ENCODE data around the gene OPN1LW. TPM values are rescaled to one million over a fixed set of nuclear protein-coding genes. Genes with fewer than 3 reads are reported as not detected.

OPN1LW gene
- total RNA-seq, 1 experiment from 2014 or later = not detected

DNA sequence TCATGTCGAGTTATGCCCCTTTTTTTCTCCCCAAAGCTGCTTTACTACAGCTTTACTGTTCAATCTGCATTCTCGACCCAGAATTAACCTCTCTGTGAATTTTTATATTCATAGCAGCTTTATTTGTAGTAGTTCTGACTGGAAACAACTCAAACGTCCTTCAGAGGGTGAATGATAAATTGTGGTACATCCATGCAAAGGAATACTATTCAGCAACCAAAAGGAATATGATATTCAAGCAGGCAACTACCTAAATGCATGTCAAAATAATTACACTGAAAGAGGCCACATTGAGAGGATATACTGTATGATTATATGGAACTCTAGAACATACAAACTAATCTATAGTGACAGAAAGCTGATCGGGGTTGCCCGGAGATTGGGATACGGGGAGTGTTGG is 26.5 kb upstream of the OPN1LW start:
- Histone ChIP-seq H3K27ac (ENCODE audit: low read depth, low read length) (no peak overlapping the region), H3K4me1 (ENCODE audit: control insufficient read depth in 1 of 2, insufficient read depth in 2 of 2, low read length in 2 of 2) (peaks cover 2 to 9% of the 10 kb centered on the region in 2 experiments; a peak in 1 of 4 replicates), H3K27me3 (ENCODE audit: insufficient read depth, low read length) (no peaks in the 10 kb centered on the region), H3K79me2 (ENCODE audit: insufficient read depth, low read length) (no peaks in the 10 kb centered on the region), H3K36me3 (ENCODE audit: control insufficient read depth in 1 of 2, insufficient read depth in 2 of 2, low read length in 2 of 2) (no peaks in the 10 kb centered on the region), H3K9ac (ENCODE audit: low read length) (no peak overlapping the region), H4K20me1 (ENCODE audit: insufficient read depth) (no peaks in the 10 kb centered on the region), H2AFZ (ENCODE audit: low read depth, low read length, poor library complexity, severe bottlenecking) (no peak overlapping the region), H3K4me3 (replicated peaks in 1 of 2; ENCODE audit: low read depth in 1 of 2, low read length in 2 of 2) (no peak overlapping the region), H3K9me3 (ENCODE audit: control insufficient read depth in 1 of 2, insufficient read depth in 1 of 2, low read depth in 1 of 2, low read length in 2 of 2) (no peaks in the 10 kb centered on the region), H3K9me2 (ENCODE audit: insufficient read depth) (no peaks in the 10 kb centered on the region), H3K4me2 (ENCODE audit: low read length) (no peak overlapping the region)
- ATAC-seq (no peak), DNase-seq (ENCODE audit: low read depth, low spot score) (no peak)
- no peak for TF ChIP-seq EZH2 (IDR thresholded peaks at IDR 0.05)
- no peak for TF ChIP-seq EGR1 (IDR thresholded peaks at IDR 0.05; ENCODE audit: low read depth)
- TF ChIP-seq EZH2phosphoT487 (IDR thresholded peaks at IDR 0.05; ENCODE audit: borderline replicate concordance) = no peak
- no peak for TF ChIP-seq ZFX (IDR thresholded peaks at IDR 0.05)
- no TSS peak for BruUV-seq (replicated peaks)
- POLR2A ChIA-PET = no interaction called here
- CTCF ChIA-PET = no interaction called here
- RAD21 ChIA-PET (ENCODE audit: low non-redundant PET in 1 of 2, low total read pairs in 2 of 2, uncharacterized antibody in 2 of 2, unreplicated experiment in 2 of 2) = no interaction called here
- intact Hi-C loops (cut with micrococcal nuclease) = no loop called here

DNA sequence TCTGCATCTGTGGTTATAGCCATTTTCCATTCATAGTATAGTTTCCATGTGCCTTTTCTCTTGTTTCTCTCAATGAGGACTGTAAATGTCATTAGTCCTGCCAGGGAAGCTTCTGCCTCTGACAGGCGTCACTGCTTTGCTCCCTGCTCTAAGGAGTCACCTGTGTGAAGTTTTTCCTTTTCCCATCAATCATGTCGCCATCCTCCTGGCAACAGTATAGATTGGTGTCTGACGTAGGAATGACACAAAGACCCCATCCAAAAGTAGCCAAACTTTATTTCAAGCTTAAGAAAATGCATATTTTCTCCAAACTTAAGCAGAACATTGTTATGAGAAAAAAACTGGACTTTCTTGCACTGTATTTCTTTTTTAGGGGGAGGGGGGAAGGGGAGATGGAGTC is 23.5 kb upstream of the OPN1LW start:
- Histone ChIP-seq H3K9me2 (ENCODE audit: insufficient read depth) (no peaks in the 10 kb centered on the region), H2AFZ (ENCODE audit: low read depth, low read length, poor library complexity, severe bottlenecking) (no peak overlapping the region), H3K4me2 (ENCODE audit: low read length) (no peak overlapping the region), H3K27me3 (ENCODE audit: insufficient read depth, low read length) (no peaks in the 10 kb centered on the region), H3K4me1 (ENCODE audit: control insufficient read depth in 1 of 2, insufficient read depth in 2 of 2, low read length in 2 of 2) (peaks cover 7 to 15% of the 10 kb centered on the region in 2 experiments; a peak in 2 of 4 replicates), H4K20me1 (ENCODE audit: insufficient read depth) (no peaks in the 10 kb centered on the region), H3K9ac (ENCODE audit: low read length) (no peak overlapping the region), H3K36me3 (ENCODE audit: control insufficient read depth in 1 of 2, insufficient read depth in 2 of 2, low read length in 2 of 2) (no peaks in the 10 kb centered on the region), H3K27ac (ENCODE audit: low read depth, low read length) (no peak overlapping the region), H3K79me2 (ENCODE audit: insufficient read depth, low read length) (no peaks in the 10 kb centered on the region), H3K9me3 (ENCODE audit: control insufficient read depth in 1 of 2, insufficient read depth in 1 of 2, low read depth in 1 of 2, low read length in 2 of 2) (no peaks in the 10 kb centered on the region), H3K4me3 (replicated peaks in 1 of 2; ENCODE audit: low read depth in 1 of 2, low read length in 2 of 2) (no peak overlapping the region)
- TF ChIP-seq ELF1 (IDR thresholded peaks at IDR 0.05; ENCODE audit: borderline replicate concordance, low read depth) (no peak), ZFX (IDR thresholded peaks at IDR 0.05) (no peak), EZH2phosphoT487 (IDR thresholded peaks at IDR 0.05; ENCODE audit: borderline replicate concordance) (no peak), YY1 (IDR thresholded peaks at IDR 0.05; ENCODE audit: extremely low read depth, insufficient replicate concordance, low read depth, low read length) (no peak), RAD21 (IDR thresholded peaks at IDR 0.05; ENCODE audit: low read depth) (no peak), TCF7L2 (IDR thresholded peaks at IDR 0.05; ENCODE audit: borderline replicate concordance, extremely low read depth, insufficient read depth, insufficient read length) (no peak), SIN3A (IDR thresholded peaks at IDR 0.05; ENCODE audit: low read depth) (no peak), JUND (IDR thresholded peaks at IDR 0.05) (no peak), POLR2A (IDR thresholded peaks at IDR 0.05; ENCODE audit: borderline replicate concordance, extremely low read depth, insufficient read depth, insufficient read length) (no peak), CEBPB (IDR thresholded peaks at IDR 0.05; ENCODE audit: low read depth) (no peak), ZNF274 (IDR thresholded peaks at IDR 0.05; ENCODE audit: low read depth, low read length) (no peak), FOSL1 (IDR thresholded peaks at IDR 0.05; ENCODE audit: low read depth) (no peak), CBX3 (IDR thresholded peaks at IDR 0.05; ENCODE audit: low read depth) (no peak), POLR2AphosphoS5 (IDR thresholded peaks at IDR 0.05; ENCODE audit: low read depth, low read length) (no peak), EGR1 (IDR thresholded peaks at IDR 0.05; ENCODE audit: low read depth) (no peak)
- TF ChIP-seq, protein P1, sequence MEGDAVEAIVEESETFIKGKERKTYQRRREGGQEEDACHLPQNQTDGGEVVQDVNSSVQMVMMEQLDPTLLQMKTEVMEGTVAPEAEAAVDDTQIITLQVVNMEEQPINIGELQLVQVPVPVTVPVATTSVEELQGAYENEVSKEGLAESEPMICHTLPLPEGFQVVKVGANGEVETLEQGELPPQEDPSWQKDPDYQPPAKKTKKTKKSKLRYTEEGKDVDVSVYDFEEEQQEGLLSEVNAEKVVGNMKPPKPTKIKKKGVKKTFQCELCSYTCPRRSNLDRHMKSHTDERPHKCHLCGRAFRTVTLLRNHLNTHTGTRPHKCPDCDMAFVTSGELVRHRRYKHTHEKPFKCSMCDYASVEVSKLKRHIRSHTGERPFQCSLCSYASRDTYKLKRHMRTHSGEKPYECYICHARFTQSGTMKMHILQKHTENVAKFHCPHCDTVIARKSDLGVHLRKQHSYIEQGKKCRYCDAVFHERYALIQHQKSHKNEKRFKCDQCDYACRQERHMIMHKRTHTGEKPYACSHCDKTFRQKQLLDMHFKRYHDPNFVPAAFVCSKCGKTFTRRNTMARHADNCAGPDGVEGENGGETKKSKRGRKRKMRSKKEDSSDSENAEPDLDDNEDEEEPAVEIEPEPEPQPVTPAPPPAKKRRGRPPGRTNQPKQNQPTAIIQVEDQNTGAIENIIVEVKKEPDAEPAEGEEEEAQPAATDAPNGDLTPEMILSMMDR (IDR thresholded peaks at IDR 0.05 in 2 of 3, conservative IDR thresholded peaks at IDR 0.05 in 1 of 3; ENCODE audit: borderline replicate concordance in 1 of 3, insufficient read depth in 1 of 3, low read depth in 2 of 3, low read length in 2 of 3) = no peak
- ChIA-PET CTCF (no interaction called here), POLR2A (no interaction called here), RAD21 (ENCODE audit: low non-redundant PET in 1 of 2, low total read pairs in 2 of 2, uncharacterized antibody in 2 of 2, unreplicated experiment in 2 of 2) (no interaction called here)
- DNase-seq (ENCODE audit: low read depth, low spot score) = no peak
- intact Hi-C loops (cut with micrococcal nuclease) = no loop called here
- no peak for ATAC-seq
- BruUV-seq (replicated peaks) = no TSS peak
